Right atrium auricular region (tissue), 2 donors: ENCODE measurements around the gene TPO. TPM values are rescaled to one million over a fixed set of nuclear protein-coding genes. Genes with fewer than 3 reads are reported as not detected.

ENCODE experiments used
- DNase-seq: peaks from one replicate; pipeline ENCODE4 v3.0.0-alpha.2; 2019; ENCODE audit warnings: low spot score
- H3K27ac ChIP-seq, 2 donors: fragments of 200-600 bp; sonication (generic); 1 replicate in 1 of 2; 2 replicates in 1 of 2; pipeline ENCODE4 v1.5.1; 2016 to 2019
- H3K27me3 ChIP-seq, 2 donors: fragments of 200-600 bp; sonication (generic); one replicate each; pipeline versions ENCODE4 v1.5.1 to v1.6.0; 2017 to 2019
- H3K36me3 ChIP-seq: fragments of 200-600 bp; sonication (generic); one replicate; pipeline ENCODE4 v1.5.1; 2016
- H3K4me1 ChIP-seq, 2 donors: fragments of 200-600 bp; sonication (generic); one replicate each; pipeline versions ENCODE4 v1.5.1 to v1.6.0; 2017 to 2019
- H3K4me3 ChIP-seq, 2 donors: fragments of 200-600 bp; sonication (generic); 1 replicate in 1 of 2; 2 replicates in 1 of 2; pipeline ENCODE4 v1.5.1; 2017 to 2019; ENCODE audit warnings: mild to moderate bottlenecking in 1 of 2, moderate library complexity in 1 of 2
- H3K9me3 ChIP-seq, 2 donors: fragments of 200-600 bp; sonication (generic); one replicate each; pipeline ENCODE4 v1.5.1; 2019
- CTCF ChIP-seq, 2 donors: fragments of 200-600 bp; sonication (generic); IDR thresholded peaks; one replicate each; pipeline ENCODE4 v1.5.1; 2019; ENCODE audit warnings: antibody characterized with exemption in 2 of 2
- total RNA-seq, 2 donors: library from RNA; depleted of rRNA; stranded (reverse); fragments of >200 nt; gene quantifications; one replicate each; pipeline ENCODE4 v1.1.0, GENCODE V29; 2016

The TPO gene
- total RNA-seq, 2 donors from 2014 or later = 0.08 to 2.7 TPM

- no peak for TF ChIP-seq CTCF (IDR thresholded peaks at IDR 0.05)
- H3K27ac ChIP-seq = no peak overlapping the region
- no peaks in the 10 kb centered on the region for H3K36me3 ChIP-seq
- no peak for DNase-seq
- H3K27me3 ChIP-seq = no peaks in the 10 kb centered on the region
- no peaks in the 10 kb centered on the region for H3K9me3 ChIP-seq
- H3K4me1 ChIP-seq = no peaks in the 10 kb centered on the region
- H3K4me3 ChIP-seq = no peak overlapping the region
Observed at GRCh38 chr2:1539441-1539840, 126.2 kb downstream of the TPO start.

DNA sequence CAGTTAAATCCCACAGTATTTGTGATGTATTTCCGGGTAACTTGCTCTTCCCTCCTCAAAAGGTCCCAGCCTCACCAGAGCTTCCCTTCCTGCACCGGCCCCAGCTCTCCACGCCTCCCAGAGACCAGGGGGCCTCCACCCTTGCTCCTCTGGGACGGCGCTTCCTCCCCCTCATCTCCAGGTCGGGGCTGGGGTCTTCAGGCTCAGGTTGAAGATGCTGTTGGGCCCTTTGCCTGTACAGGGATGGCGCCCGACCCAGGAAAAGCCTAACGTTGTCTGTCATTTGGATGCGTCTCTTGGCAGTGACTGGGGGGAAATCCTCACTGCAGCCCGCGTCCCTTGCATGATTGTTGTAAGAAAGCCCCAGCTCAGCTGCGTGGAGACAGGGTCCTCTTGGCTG lies 126.7 kb downstream of the TPO start:
- no peak for TF ChIP-seq CTCF (IDR thresholded peaks at IDR 0.05)
- H3K4me3 ChIP-seq = no peak overlapping the region
- H3K27ac ChIP-seq = no peak overlapping the region
- no peaks in the 10 kb centered on the region for H3K9me3 ChIP-seq
- no peaks in the 10 kb centered on the region for H3K27me3 ChIP-seq
- no peak for DNase-seq
- H3K36me3 ChIP-seq = no peaks in the 10 kb centered on the region
- no peaks in the 10 kb centered on the region for H3K4me1 ChIP-seq

DNA sequence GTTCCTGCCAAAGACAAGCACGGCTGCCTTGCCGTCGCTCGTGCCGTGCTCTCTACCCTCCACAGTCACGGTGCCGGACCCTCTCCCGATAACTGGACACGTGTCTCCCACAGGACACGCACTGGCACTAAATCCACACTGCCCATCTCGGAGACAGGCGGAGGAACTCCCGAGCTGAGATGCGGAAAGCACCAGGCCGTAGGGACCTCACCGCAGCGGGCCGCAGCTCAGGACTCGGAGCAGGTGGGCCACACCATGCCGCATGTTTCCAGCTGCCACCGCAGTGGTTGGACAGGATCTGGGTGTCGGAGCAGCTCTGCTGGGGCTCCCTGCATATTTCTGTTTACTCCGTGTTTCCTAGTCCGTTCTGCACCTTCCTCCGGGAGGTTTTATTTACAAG lies 127.2 kb downstream of the TPO start:
- Histone ChIP-seq H3K9me3 (no peaks in the 10 kb centered on the region), H3K4me1 (no peaks in the 10 kb centered on the region), H3K27me3 (no peaks in the 10 kb centered on the region), H3K27ac (no peak overlapping the region), H3K36me3 (no peaks in the 10 kb centered on the region), H3K4me3 (no peak overlapping the region)
- TF ChIP-seq CTCF (IDR thresholded peaks at IDR 0.05) = no peak
- no peak for DNase-seq

DNA sequence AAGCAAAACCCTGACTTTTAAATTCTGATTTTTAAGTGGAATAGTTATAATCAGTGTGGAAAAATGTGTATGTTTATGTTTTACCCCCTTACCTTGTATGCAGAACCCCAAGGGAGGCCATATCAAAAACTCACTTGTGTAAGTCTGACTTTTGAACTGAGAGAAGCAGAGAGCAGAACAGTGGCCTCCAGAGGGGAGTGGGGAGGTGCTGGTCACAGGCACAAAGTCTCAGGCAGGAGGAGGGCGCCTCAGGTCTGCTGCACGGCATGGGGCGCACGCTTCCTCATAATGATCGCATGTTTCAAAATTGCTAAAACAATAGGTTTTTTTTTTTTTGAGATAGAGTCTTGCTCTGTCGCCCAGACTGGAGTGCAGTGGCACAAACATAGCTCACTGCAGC lies 127.8 kb downstream of the TPO start:
- no peak overlapping the region for H3K27ac ChIP-seq
- DNase-seq = no peak

DNA sequence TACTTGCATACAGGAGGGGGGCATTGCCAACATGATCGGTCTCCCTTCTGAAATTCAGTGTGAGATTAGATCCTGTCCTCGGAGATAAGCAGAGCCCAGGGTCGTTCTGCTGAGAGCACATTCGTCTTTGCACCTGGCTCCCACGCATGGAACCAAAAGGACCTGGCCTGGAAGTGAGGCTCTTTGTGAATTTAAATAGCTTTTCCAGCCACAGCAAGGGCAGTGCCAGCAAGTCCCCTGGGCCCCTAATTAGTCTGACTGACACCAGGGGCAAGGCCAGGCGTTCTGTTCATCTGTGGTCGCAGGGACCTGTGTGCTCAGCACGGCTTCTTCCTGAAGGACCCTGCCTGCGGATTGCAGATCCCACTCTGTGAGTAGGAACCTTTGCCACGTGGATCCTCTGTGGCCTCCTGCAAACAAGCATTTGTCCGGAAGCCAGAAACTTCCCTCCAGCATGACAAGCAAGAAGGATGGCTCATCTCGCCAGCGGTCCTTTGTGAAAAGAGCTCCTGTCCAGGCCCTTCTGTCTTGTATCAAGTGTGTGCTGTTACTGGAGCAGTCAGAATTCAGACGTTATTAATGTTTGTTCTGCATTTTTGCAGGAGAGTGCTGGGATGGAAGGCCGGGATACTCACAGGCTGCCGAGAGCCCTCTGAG lies 128.7 kb downstream of the TPO start:
- no peaks in the 10 kb centered on the region for H3K36me3 ChIP-seq
- H3K27me3 ChIP-seq = no peaks in the 10 kb centered on the region
- H3K4me3 ChIP-seq = no peak overlapping the region
- H3K4me1 ChIP-seq = no peaks in the 10 kb centered on the region
- no peaks in the 10 kb centered on the region for H3K9me3 ChIP-seq
- TF ChIP-seq CTCF (IDR thresholded peaks at IDR 0.05) = no peak
- no peak for DNase-seq
- H3K27ac ChIP-seq = no peak overlapping the region

More for the DNA sequence above, 127.8 kb downstream of the TPO start:
- H3K4me1 ChIP-seq = no peaks in the 10 kb centered on the region
- H3K9me3 ChIP-seq = no peaks in the 10 kb centered on the region
- no peaks in the 10 kb centered on the region for H3K36me3 ChIP-seq
- H3K27me3 ChIP-seq = no peaks in the 10 kb centered on the region
- no peak for TF ChIP-seq CTCF (IDR thresholded peaks at IDR 0.05)
- no peak overlapping the region for H3K4me3 ChIP-seq

- no peak for TF ChIP-seq CTCF (IDR thresholded peaks at IDR 0.05)
- no peaks in the 10 kb centered on the region for H3K4me1 ChIP-seq
- DNase-seq = no peak
- no peaks in the 10 kb centered on the region for H3K9me3 ChIP-seq
- H3K4me3 ChIP-seq = no peak overlapping the region
- no peaks in the 10 kb centered on the region for H3K36me3 ChIP-seq
- no peaks in the 10 kb centered on the region for H3K27me3 ChIP-seq
- H3K27ac ChIP-seq = no peak overlapping the region
Observed at GRCh38 chr2:1542971-1543370, 129.7 kb downstream of the TPO start.
